ENCODE data around the gene RSF1.
A peak's percentile ranks its signal among the peaks of the same experiment; 100 is the strongest.

The RSF1 gene

GRCh38 chr11:77619576-77620198 lies 200.8 kb downstream of the RSF1 start:
- H3K9me3 Mint-ChIP-seq = no peaks in the 10 kb centered on the region
- TF ChIP-seq CTCF (IDR thresholded peaks at IDR 0.05; ENCODE audit: unreplicated experiment in 3 of 3) = peak; percentile 61 to 77 (median 64)
- H3K36me3 Mint-ChIP-seq (ENCODE audit: low read depth) = peaks cover 70% of the 10 kb centered on the region
- no peaks in the 10 kb centered on the region for H3K4me1 Mint-ChIP-seq
- H3K4me3 Mint-ChIP-seq = no peak overlapping the region
- no peaks in the 10 kb centered on the region for H3K27me3 Mint-ChIP-seq (ENCODE audit: low read depth)
- H3K27ac Mint-ChIP-seq = no peak overlapping the region

DNA sequence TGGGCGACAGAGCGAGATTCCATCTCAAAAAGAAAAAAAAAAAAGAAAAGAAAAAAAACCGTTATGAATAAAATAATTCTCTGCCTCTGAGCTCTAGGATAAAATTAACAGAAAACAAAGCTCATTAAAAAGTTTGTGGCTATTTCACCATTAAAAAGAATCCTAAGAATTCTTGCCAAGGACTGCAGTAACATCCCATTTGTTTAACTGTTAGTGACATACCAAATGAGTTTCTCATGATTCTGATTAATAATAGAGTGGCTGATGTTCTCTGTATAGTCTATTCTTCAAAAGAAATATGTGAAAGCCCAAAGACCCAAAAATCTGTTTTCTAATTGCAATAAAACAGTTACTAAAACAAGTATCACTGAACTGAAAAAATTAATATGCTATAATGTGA lies 202.6 kb downstream of the RSF1 start:
- H3K4me3 Mint-ChIP-seq = no peak overlapping the region
- no peaks in the 10 kb centered on the region for H3K4me1 Mint-ChIP-seq
- no peaks in the 10 kb centered on the region for H3K27me3 Mint-ChIP-seq (ENCODE audit: low read depth)
- H3K36me3 Mint-ChIP-seq (ENCODE audit: low read depth) = peaks cover 64% of the 10 kb centered on the region
- no peak overlapping the region for H3K27ac Mint-ChIP-seq
- TF ChIP-seq CTCF (IDR thresholded peaks at IDR 0.05; ENCODE audit: unreplicated experiment in 3 of 3) = no peak
- H3K9me3 Mint-ChIP-seq = no peaks in the 10 kb centered on the region

GRCh38 chr11:77611921-77612320 lies 208.6 kb downstream of the RSF1 start:
- no peaks in the 10 kb centered on the region for H3K9me3 Mint-ChIP-seq
- no peak overlapping the region for H3K4me3 Mint-ChIP-seq
- no peak for TF ChIP-seq CTCF (IDR thresholded peaks at IDR 0.05; ENCODE audit: unreplicated experiment in 3 of 3)
- H3K27ac Mint-ChIP-seq = no peak overlapping the region
- peaks cover 46% of the 10 kb centered on the region for H3K36me3 Mint-ChIP-seq (ENCODE audit: low read depth)
- H3K27me3 Mint-ChIP-seq (ENCODE audit: low read depth) = no peaks in the 10 kb centered on the region
- H3K4me1 Mint-ChIP-seq = no peaks in the 10 kb centered on the region
